Subcutaneous adipose tissue (tissue), 4 donors: ENCODE results near the gene NPVF. TPM values are rescaled to one million over a fixed set of nuclear protein-coding genes. Genes with fewer than 3 reads are reported as not detected.

ENCODE experiments used
- total RNA-seq, 4 donors: library from RNA; depleted of rRNA; stranded (reverse); fragments of >200 nt; gene quantifications; one replicate each; pipeline ENCODE4 v1.1.0, GENCODE V29; 2016
- TF ChIP-seq, protein P1 (sequence below): fragments of 450-650 bp; IDR thresholded peaks from one replicate; pipeline ENCODE4 v1.5.1; 2016; ENCODE audit warnings: low read depth, mild to moderate bottlenecking, control low read depth, antibody characterized with exemption, moderate library complexity

The NPVF gene, protein sequence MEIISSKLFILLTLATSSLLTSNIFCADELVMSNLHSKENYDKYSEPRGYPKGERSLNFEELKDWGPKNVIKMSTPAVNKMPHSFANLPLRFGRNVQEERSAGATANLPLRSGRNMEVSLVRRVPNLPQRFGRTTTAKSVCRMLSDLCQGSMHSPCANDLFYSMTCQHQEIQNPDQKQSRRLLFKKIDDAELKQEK
- not detected for total RNA-seq

DNA sequence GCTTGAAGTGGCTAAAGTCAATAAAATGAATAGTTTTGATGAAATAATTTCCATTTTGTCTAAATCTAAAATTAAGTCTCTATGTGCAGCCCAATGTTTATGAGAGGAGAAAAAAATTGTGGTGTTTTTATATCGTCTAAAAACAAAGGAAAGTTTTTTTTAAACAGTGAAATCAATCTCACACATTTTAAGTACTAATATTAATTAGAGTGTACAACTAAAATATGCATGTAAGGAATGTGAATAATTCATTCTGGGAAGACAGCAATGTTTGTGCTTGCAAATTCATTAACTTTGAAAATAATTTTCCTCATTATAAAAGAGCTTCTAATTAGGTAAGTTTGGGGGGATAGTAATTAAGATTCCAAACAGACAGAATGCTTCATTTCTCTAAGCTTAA is at the start of gene NPVF:
NPVF (minus strand) TSS at position 101 of the 400 bp plus-strand sequence; CDS start at position 54, 47 bp downstream.
- TF ChIP-seq, protein P1, sequence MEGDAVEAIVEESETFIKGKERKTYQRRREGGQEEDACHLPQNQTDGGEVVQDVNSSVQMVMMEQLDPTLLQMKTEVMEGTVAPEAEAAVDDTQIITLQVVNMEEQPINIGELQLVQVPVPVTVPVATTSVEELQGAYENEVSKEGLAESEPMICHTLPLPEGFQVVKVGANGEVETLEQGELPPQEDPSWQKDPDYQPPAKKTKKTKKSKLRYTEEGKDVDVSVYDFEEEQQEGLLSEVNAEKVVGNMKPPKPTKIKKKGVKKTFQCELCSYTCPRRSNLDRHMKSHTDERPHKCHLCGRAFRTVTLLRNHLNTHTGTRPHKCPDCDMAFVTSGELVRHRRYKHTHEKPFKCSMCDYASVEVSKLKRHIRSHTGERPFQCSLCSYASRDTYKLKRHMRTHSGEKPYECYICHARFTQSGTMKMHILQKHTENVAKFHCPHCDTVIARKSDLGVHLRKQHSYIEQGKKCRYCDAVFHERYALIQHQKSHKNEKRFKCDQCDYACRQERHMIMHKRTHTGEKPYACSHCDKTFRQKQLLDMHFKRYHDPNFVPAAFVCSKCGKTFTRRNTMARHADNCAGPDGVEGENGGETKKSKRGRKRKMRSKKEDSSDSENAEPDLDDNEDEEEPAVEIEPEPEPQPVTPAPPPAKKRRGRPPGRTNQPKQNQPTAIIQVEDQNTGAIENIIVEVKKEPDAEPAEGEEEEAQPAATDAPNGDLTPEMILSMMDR, result no peak

DNA sequence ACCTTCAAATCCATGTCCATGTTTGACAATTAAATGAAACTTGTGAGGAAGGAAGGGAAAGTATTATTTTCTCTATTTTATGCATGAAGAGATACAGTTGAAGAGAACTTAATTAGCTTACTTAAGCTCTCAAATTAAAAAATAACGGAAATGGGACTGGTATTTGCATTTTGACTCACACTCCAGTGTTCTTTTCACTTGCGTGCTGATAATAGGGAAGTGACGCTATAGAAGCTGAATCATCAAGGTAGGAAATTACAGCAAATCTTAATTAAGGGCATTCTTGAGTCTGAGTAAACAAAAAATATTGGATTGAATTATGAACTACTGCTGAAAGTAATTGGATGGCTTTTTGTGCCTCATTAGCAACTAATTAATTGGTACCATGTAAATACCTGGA is 44.0 kb upstream of the NPVF start:
- TF ChIP-seq, protein P1, result no peak

DNA sequence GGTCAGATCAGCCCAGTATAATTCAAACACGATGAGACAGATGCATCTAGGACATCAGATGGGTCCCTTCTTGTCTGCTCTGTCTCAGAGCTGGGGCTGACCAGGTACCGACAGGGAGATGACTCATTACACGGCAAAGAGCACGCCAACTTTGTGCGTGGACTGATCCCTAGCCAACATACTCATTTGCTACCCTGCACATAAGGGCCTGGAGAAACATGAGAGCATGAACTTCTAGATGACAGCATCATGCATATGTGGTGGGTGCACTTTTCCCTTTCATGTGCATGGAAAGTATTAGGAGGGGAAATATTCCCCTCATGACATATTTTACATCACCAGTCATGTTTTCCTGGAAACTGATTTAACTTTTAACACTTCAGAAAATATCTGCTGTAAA is 35.1 kb upstream of the NPVF start:
- TF ChIP-seq, protein P1, result no peak

DNA sequence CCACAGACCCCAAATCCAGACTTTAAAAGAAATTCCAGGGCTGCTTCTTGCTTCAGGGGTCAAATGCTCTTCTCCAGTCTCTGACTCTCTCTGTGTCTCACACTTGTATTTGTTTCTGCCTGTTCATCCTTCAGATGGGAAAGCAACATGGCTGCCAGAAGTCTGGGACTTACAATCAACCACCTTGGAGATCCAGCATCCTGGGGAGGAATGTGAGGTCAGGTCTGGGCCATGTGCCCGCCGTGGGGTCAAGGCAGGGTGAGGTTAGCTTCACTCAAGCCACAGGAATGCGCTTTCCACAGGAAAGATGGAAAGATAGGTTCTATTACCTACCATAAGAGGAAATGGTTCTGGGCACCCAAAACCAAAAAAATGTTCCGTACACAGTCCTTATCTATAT is 34.3 kb upstream of the NPVF start:
- TF ChIP-seq, protein P1, result no peak

DNA sequence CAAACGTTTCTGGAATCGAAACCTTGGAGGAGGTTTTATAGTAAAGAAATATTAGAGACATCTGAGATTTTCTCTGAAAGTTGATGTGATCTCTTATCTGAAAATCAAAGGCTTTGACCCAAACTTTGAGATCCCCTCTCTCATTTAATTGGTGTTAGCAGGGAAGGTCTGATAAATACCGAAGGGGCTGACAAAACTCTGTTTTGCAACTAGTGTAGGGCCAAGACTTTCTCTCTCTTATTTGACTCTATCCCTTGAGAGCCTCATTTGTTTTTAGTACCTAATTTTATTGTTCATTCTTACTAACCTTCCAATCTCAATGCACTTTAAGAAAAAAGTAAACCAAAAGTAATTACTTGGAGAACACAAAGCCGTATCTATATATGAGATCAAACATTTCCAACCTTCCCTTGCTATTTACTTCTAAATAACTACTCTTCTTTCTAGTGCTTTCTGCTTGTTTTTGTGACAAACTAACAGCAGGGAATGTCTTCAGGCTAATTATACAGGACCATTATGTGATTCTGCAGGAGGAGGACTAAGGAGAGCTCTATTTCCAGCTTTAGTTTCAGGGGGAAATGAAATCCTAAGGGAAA is 33.4 kb upstream of the NPVF start:
- TF ChIP-seq, protein P1, result no peak

DNA sequence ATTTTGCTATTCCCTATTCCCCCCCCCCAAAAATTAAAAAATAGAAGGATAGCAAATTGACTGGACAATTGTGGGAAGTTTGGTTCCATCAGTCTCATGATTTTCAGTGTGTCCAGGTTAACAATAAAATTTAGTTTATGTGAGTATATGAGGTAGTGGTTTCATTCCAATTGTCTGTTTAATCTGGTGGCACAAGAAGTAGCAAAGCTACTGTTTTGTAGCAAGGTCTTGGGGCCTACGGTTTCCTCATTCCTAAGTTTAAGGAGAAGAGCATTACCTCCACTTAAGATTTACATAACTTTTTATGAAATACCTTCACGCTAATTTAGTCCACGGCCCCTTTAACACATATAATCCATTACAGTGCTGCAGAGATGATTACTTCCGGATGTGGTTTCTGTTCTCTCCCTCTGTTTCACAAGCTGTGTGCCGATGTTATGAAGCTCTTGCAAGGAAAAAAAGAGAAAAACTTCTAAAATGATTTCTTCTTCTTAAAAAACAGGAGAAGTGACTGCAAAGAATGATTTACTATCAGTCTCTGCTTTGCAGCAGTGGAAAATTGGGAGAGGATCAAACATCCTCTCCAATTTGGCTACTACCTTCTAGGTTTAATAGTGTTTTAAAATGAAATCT is 32.7 kb upstream of the NPVF start:
- TF ChIP-seq, protein P1, result no peak

DNA sequence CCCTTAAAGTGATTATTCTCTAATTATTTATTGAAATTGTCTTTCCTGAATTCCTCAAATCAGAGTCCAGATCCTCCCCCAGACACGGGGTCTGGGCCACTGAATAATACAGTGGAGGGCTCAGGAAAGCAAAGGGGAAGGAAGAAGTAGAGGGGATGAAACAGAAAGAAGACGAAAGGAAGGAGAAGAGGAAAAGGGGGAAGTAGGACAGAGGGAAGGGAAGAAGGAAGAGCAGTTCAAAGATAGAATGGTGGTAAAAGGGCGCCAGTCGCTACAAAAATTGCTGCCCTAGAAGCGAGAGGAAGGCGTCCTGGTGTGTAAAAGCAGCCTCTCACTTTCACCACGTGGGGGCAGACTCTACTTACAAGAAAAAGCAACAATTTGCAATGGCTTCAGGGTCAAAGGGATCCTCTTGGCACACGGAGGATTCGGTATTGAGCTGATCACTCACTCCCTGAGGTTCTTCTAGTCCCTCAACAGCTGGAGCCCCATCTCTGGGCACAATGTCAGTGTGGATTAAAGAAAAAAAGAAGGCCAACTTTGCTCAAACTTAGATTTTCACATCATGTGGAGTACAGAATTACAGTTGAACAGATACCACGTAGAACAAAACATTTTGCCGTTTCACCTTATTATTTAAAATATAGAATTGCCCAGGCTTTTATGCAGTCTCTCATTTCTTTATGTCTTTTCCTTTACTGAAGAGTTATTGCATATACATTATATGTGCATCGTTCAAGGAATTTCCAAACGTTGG is 31.4 kb upstream of the NPVF start:
- TF ChIP-seq, protein P1, result no peak
